SK-N-SH treated with all-trans-retinoic acid at 6 μM for 48 hours (cell line): ENCODE measurements around the gene NNAT.

Experiments
- ATAC-seq: fragments of 200-7000 bp; cut with Tn5 transposase; 3 replicates; pipeline ENCODE4 v1.9.1; 2020; ENCODE audit warnings: mild to moderate bottlenecking, moderate library complexity
- ARNTL ChIP-seq: fragments of 450-650 bp; formaldehyde crosslinking; IDR thresholded peaks from 2 replicates; pipeline ENCODE4 v1.5.0; 2020; ENCODE audit warnings: low read depth, mild to moderate bottlenecking, moderate library complexity, borderline replicate concordance
- CREB5 ChIP-seq: fragments of 250-450 bp; sonication (Bioruptor Pico); IDR thresholded peaks from 2 replicates; pipeline ENCODE4 v1.5.1; 2020; ENCODE audit warnings: low read depth, mild to moderate bottlenecking, moderate library complexity
- CSDC2 ChIP-seq: fragments of 250-450 bp; sonication (Bioruptor Pico); IDR thresholded peaks from 2 replicates; pipeline ENCODE4 v1.5.0; 2020; ENCODE audit warnings: mild to moderate bottlenecking, moderate library complexity
- CSRNP3 ChIP-seq: fragments of 250-450 bp; sonication (Bioruptor Pico); IDR thresholded peaks from 2 replicates; pipeline ENCODE4 v1.5.1; 2021; ENCODE audit warnings: mild to moderate bottlenecking, moderate library complexity
- GLIS3 ChIP-seq: fragments of 250-450 bp; sonication (Bioruptor Pico); IDR thresholded peaks from 2 replicates; pipeline ENCODE4 v1.5.0; 2020; ENCODE audit warnings: mild to moderate bottlenecking, moderate library complexity
- OSR1 ChIP-seq: fragments of 250-450 bp; sonication (Bioruptor Pico); IDR thresholded peaks from 2 replicates; pipeline ENCODE4 v1.8.0; 2022; ENCODE audit warnings: moderate library complexity, mild to moderate bottlenecking, inconsistent platforms
- POU6F1 ChIP-seq: fragments of 250-450 bp; sonication (Bioruptor Pico); IDR thresholded peaks from 2 replicates; pipeline ENCODE4 v1.8.0; 2021; ENCODE audit warnings: low read depth, mild to moderate bottlenecking, moderate library complexity, borderline replicate concordance
- PPARA ChIP-seq: fragments of 250-450 bp; sonication (Bioruptor Pico); IDR thresholded peaks from 2 replicates; pipeline ENCODE4 v1.5.0; 2020; ENCODE audit warnings: mild to moderate bottlenecking, borderline replicate concordance

The NNAT gene

GRCh38 chr20:37571033-37571432 lies 50.0 kb downstream of the NNAT start:
- no peak for ATAC-seq
- no peak for TF ChIP-seq PPARA
- no peak for TF ChIP-seq CREB5 (CRISPR knock-in tag)
- TF ChIP-seq CSDC2 (CRISPR knock-in tag) = no peak
- no peak for TF ChIP-seq OSR1 (CRISPR knock-in tag)
- no peak for TF ChIP-seq CSRNP3 (CRISPR knock-in tag)
- no peak for TF ChIP-seq POU6F1 (CRISPR knock-in tag)
- no peak for TF ChIP-seq GLIS3
- TF ChIP-seq ARNTL (CRISPR knock-in tag) = no peak
